ENCODE data around the gene CSNK1E. TPM values are rescaled to one million over a fixed set of nuclear protein-coding genes. Genes with fewer than 3 reads are reported as not detected.
"Not testable (repeated sequence)": the region's sequence is repeated elsewhere in the genome, so short reads cannot be mapped to it uniquely, and the experiment has no call there.

The CSNK1E gene
- 100 to 1,000 TPM; 112 to 207 (median 160) TPM for polyA plus RNA-seq (ENCODE audit: insufficient read length in 4 of 4)

GRCh38 chr22:38317122-38317994 lies at the start of gene CSNK1E:
TSS of gene CSNK1E (minus strand) at chr22:38317433. CDS start at chr22:38314157, 3,276 bp downstream.
- DNase-seq (ENCODE audit: low read depth in 4 of 4, low spot score in 2 of 4), result no peak

- DNase-seq (ENCODE audit: low read depth in 4 of 4, low spot score in 2 of 4), result not testable (repeated sequence)
Observed at GRCh38 chr22:38365829-38366228, 48.6 kb upstream of the CSNK1E start.

- not testable (repeated sequence) for DNase-seq (ENCODE audit: low read depth in 4 of 4, low spot score in 2 of 4)
Observed at GRCh38 chr22:38365174-38365573, 47.9 kb upstream of the CSNK1E start.

GRCh38 chr22:38360560-38360959 lies 43.3 kb upstream of the CSNK1E start:
- DNase-seq (ENCODE audit: low read depth in 4 of 4, low spot score in 2 of 4), result not testable (repeated sequence)

GRCh38 chr22:38359817-38360216 lies 42.6 kb upstream of the CSNK1E start:
- not testable (repeated sequence) for DNase-seq (ENCODE audit: low read depth in 4 of 4, low spot score in 2 of 4)

- DNase-seq (ENCODE audit: low read depth in 4 of 4, low spot score in 2 of 4), result not testable (repeated sequence)
Observed at GRCh38 chr22:38357971-38358370, 40.7 kb upstream of the CSNK1E start.

- DNase-seq (ENCODE audit: low read depth in 4 of 4, low spot score in 2 of 4), result no peak
Observed at GRCh38 chr22:38355275-38355674, 38.0 kb upstream of the CSNK1E start.

GRCh38 chr22:38353701-38354100 lies 36.5 kb upstream of the CSNK1E start:
- DNase-seq (ENCODE audit: low read depth in 4 of 4, low spot score in 2 of 4), result no peak

GRCh38 chr22:38353142-38353629 lies 36.0 kb upstream of the CSNK1E start:
- DNase-seq (ENCODE audit: low read depth in 4 of 4, low spot score in 2 of 4), result no peak

- DNase-seq (ENCODE audit: low read depth in 4 of 4, low spot score in 2 of 4), result no peak
Observed at GRCh38 chr22:38352436-38352835, 35.2 kb upstream of the CSNK1E start.

- no peak for DNase-seq (ENCODE audit: low read depth in 4 of 4, low spot score in 2 of 4)
Observed at GRCh38 chr22:38350444-38351359, 33.5 kb upstream of the CSNK1E start.

- no peak for DNase-seq (ENCODE audit: low read depth in 4 of 4, low spot score in 2 of 4)
Observed at GRCh38 chr22:38348751-38349496, 31.7 kb upstream of the CSNK1E start.

- DNase-seq (ENCODE audit: low read depth in 4 of 4, low spot score in 2 of 4), result no peak
Observed at GRCh38 chr22:38347944-38348750, 30.9 kb upstream of the CSNK1E start.

- peak in 1 of 4 donors; percentile 20 for DNase-seq (ENCODE audit: low read depth in 4 of 4, low spot score in 2 of 4)
Observed at GRCh38 chr22:38347181-38347943, 30.1 kb upstream of the CSNK1E start.

- no peak for DNase-seq (ENCODE audit: low read depth in 4 of 4, low spot score in 2 of 4)
Observed at GRCh38 chr22:38346506-38346905, 29.3 kb upstream of the CSNK1E start.

- DNase-seq (ENCODE audit: low read depth in 4 of 4, low spot score in 2 of 4), result no peak
Observed at GRCh38 chr22:38345782-38346181, 28.5 kb upstream of the CSNK1E start.

- DNase-seq (ENCODE audit: low read depth in 4 of 4, low spot score in 2 of 4), result not testable (repeated sequence)
Observed at GRCh38 chr22:38339893-38340292, 22.7 kb upstream of the CSNK1E start.

GRCh38 chr22:38338772-38339379 lies 21.6 kb upstream of the CSNK1E start:
- no peak for DNase-seq (ENCODE audit: low read depth in 4 of 4, low spot score in 2 of 4)
